Neural progenitor cell (in vitro differentiated cells): ENCODE data around the gene PTPRK. TPM values are rescaled to one million over a fixed set of nuclear protein-coding genes. Genes with fewer than 3 reads are reported as not detected.

Source experiments
- DNase-seq: peaks from one replicate; pipeline ENCODE4 v3.0.0-alpha.2; 2016; ENCODE audit warnings: low spot score
- H2AFZ ChIP-seq: fragments of 200-600 bp; sonication (generic); replicated peaks from 2 replicates; pipeline ENCODE4 v1.6.1; 2016; ENCODE audit warnings: antibody characterized with exemption
- H3F3A ChIP-seq: fragments of 200-600 bp; sonication (generic); 2 replicates; pipeline ENCODE4 v1.6.1; 2016; ENCODE audit warnings: antibody characterized with exemption, low read depth
- H3K27ac ChIP-seq: fragments of 200-600 bp; sonication (generic); 2 replicates; pipeline ENCODE4 v1.5.1; 2016; ENCODE audit warnings: mild to moderate bottlenecking
- H3K27me3 ChIP-seq: fragments of 200-600 bp; sonication (generic); 2 replicates; pipeline ENCODE4 v1.6.1; 2016; ENCODE audit warnings: mild to moderate bottlenecking, moderate library complexity
- H3K36me3 ChIP-seq: fragments of 200-600 bp; sonication (generic); 2 replicates; pipeline ENCODE4 v1.5.1; 2016
- H3K4me1 ChIP-seq: fragments of 200-600 bp; sonication (generic); 2 replicates; pipeline ENCODE4 v1.6.1; 2016; ENCODE audit warnings: mixed run types
- H3K4me2 ChIP-seq: fragments of 200-600 bp; sonication (generic); 2 replicates; pipeline ENCODE4 v1.6.1; 2016
- H3K4me3 ChIP-seq: fragments of 200-600 bp; sonication (generic); 2 replicates; pipeline ENCODE4 v1.5.1; 2016
- H3K79me2 ChIP-seq: fragments of 200-600 bp; sonication (generic); 2 replicates; pipeline ENCODE4 v1.6.1; 2016; ENCODE audit warnings: low read depth
- H3K9ac ChIP-seq: fragments of 200-600 bp; sonication (generic); 2 replicates; pipeline ENCODE4 v1.6.1; 2016
- H3K9me3 ChIP-seq: fragments of 200-600 bp; sonication (generic); 2 replicates; pipeline ENCODE4 v1.5.1; 2016; ENCODE audit warnings: low read depth
- H4K20me1 ChIP-seq: fragments of 200-600 bp; sonication (generic); 2 replicates; pipeline ENCODE4 v1.6.1; 2016; ENCODE audit warnings: low read depth
- H3K27ac Mint-ChIP-seq: 3 replicates; pipeline ENCODE4 v1.8.0; 2021; ENCODE audit warnings: mixed read lengths
- H3K27me3 Mint-ChIP-seq: 2 replicates; pipeline ENCODE4 v1.8.0; 2022; ENCODE audit warnings: low read depth, mild to moderate bottlenecking, inconsistent platforms, moderate library complexity, mixed read lengths; ENCODE audit not compliant: insufficient read depth
- H3K36me3 Mint-ChIP-seq: 3 replicates; pipeline ENCODE4 v1.8.0; 2021; ENCODE audit warnings: mixed read lengths
- H3K4me1 Mint-ChIP-seq: 3 replicates; pipeline ENCODE4 v1.8.0; 2021; ENCODE audit warnings: mixed read lengths
- H3K4me3 Mint-ChIP-seq: 3 replicates; pipeline ENCODE4 v1.8.0; 2021; ENCODE audit warnings: mild to moderate bottlenecking, moderate library complexity, mixed read lengths
- H3K9me3 Mint-ChIP-seq: 3 replicates; pipeline ENCODE4 v1.8.0; 2020; ENCODE audit warnings: mixed read lengths
- CTCF ChIP-seq: fragments of 200-600 bp; sonication (generic); IDR thresholded peaks from 2 replicates; pipeline ENCODE4 v1.5.1; 2017; ENCODE audit warnings: antibody characterized with exemption, mild to moderate bottlenecking
- EZH2 ChIP-seq: fragments of 200-600 bp; sonication (generic); IDR thresholded peaks from 2 replicates; pipeline ENCODE4 v1.6.1; 2017; ENCODE audit warnings: antibody characterized with exemption, mild to moderate bottlenecking, moderate library complexity
- EZH2phosphoT487 ChIP-seq: fragments of 200-600 bp; sonication (generic); IDR thresholded peaks from 2 replicates; pipeline ENCODE4 v1.6.1; 2017; ENCODE audit warnings: antibody characterized with exemption
- total RNA-seq: library from RNA; depleted of rRNA; stranded (reverse); fragments of >200 nt; gene quantifications from 2 replicates; pipeline ENCODE4 v1.2.3, GENCODE V29; 2015; ENCODE audit warnings: low replicate concordance

Gene PTPRK
- total RNA-seq, 1 donor from 2014 or later, result 35.0 TPM

GRCh38 chr6:127937102-127937501 is 583.3 kb downstream of the PTPRK start:
- Mint-ChIP-seq H3K36me3 (no peaks in the 10 kb centered on the region), H3K27me3 (no peaks in the 10 kb centered on the region), H3K9me3 (peaks cover 3% of the 10 kb centered on the region), H3K4me1 (peaks cover 7% of the 10 kb centered on the region), H3K4me3 (no peak overlapping the region), H3K27ac (no peak overlapping the region)
- H4K20me1 ChIP-seq, result no peaks in the 10 kb centered on the region
- H3K27me3 ChIP-seq, result no peaks in the 10 kb centered on the region
- H3K79me2 ChIP-seq, result no peaks in the 10 kb centered on the region
- no peak overlapping the region for H3K9ac ChIP-seq
- DNase-seq, result no peak
- no peaks in the 10 kb centered on the region for H3K36me3 ChIP-seq
- no peak for TF ChIP-seq EZH2
- TF ChIP-seq CTCF, result no peak
- no peak for TF ChIP-seq EZH2phosphoT487
- H3K9me3 ChIP-seq, result no peaks in the 10 kb centered on the region
- H3F3A ChIP-seq, result no peaks in the 10 kb centered on the region
- H3K4me2 ChIP-seq, result no peak overlapping the region
- H3K4me1 ChIP-seq, result no peaks in the 10 kb centered on the region
- no peak overlapping the region for H3K4me3 ChIP-seq
- no peak overlapping the region for H2AFZ ChIP-seq
- H3K27ac ChIP-seq, result no peak overlapping the region

- H3K36me3 Mint-ChIP-seq, result no peaks in the 10 kb centered on the region
- H3K79me2 ChIP-seq, result no peaks in the 10 kb centered on the region
- no peak overlapping the region for H3K27ac Mint-ChIP-seq
- H4K20me1 ChIP-seq, result no peaks in the 10 kb centered on the region
- peaks cover 3% of the 10 kb centered on the region for H3K9me3 Mint-ChIP-seq
- no peak for TF ChIP-seq CTCF
- TF ChIP-seq EZH2phosphoT487, result no peak
- TF ChIP-seq EZH2, result no peak
- no peak overlapping the region for H3K27ac ChIP-seq
- H3K4me2 ChIP-seq, result no peak overlapping the region
- H3K27me3 ChIP-seq, result no peaks in the 10 kb centered on the region
- no peak overlapping the region for H3K4me3 ChIP-seq
- no peak for DNase-seq
- H3K27me3 Mint-ChIP-seq, result no peaks in the 10 kb centered on the region
- no peak overlapping the region for H3K4me3 Mint-ChIP-seq
- no peak overlapping the region for H2AFZ ChIP-seq
- no peaks in the 10 kb centered on the region for H3F3A ChIP-seq
- no peaks in the 10 kb centered on the region for H3K9me3 ChIP-seq
- no peak overlapping the region for H3K9ac ChIP-seq
- no peaks in the 10 kb centered on the region for H3K4me1 ChIP-seq
- no peaks in the 10 kb centered on the region for H3K36me3 ChIP-seq
- H3K4me1 Mint-ChIP-seq, result peaks cover 2% of the 10 kb centered on the region
Observed at GRCh38 chr6:127934956-127935355, 585.4 kb downstream of the PTPRK start.

- H3K4me2 ChIP-seq, result no peak overlapping the region
- no peak overlapping the region for H3K9ac ChIP-seq
- no peaks in the 10 kb centered on the region for H3K27me3 ChIP-seq
- H4K20me1 ChIP-seq, result no peaks in the 10 kb centered on the region
- Mint-ChIP-seq H3K27ac (no peak overlapping the region), H3K27me3 (no peaks in the 10 kb centered on the region), H3K36me3 (no peaks in the 10 kb centered on the region), H3K4me1 (no peaks in the 10 kb centered on the region), H3K4me3 (no peak overlapping the region), H3K9me3 (peaks cover 7% of the 10 kb centered on the region)
- no peak overlapping the region for H3K27ac ChIP-seq
- no peaks in the 10 kb centered on the region for H3K9me3 ChIP-seq
- H3K36me3 ChIP-seq, result no peaks in the 10 kb centered on the region
- H2AFZ ChIP-seq, result no peak overlapping the region
- TF ChIP-seq CTCF, result no peak
- TF ChIP-seq EZH2, result no peak
- TF ChIP-seq EZH2phosphoT487, result no peak
- H3K79me2 ChIP-seq, result no peaks in the 10 kb centered on the region
- H3K4me1 ChIP-seq, result no peaks in the 10 kb centered on the region
- H3F3A ChIP-seq, result no peaks in the 10 kb centered on the region
- DNase-seq, result no peak
- no peak overlapping the region for H3K4me3 ChIP-seq
Observed at GRCh38 chr6:127933852-127934840, 586.3 kb downstream of the PTPRK start.
